T-helper 2 cell treated with Interferon-gamma antibody and Interleukin-4, amounts not matched to agents 5 μg/mL and 100 μg/mL, for 36 hours (primary cell): ENCODE results near the gene FLNC.

ENCODE experiments used
- DNase-seq: peaks from one replicate; pipeline ENCODE4 v3.0.0; 2021; ENCODE audit warnings: low spot score
- H3K27ac Mint-ChIP-seq: one replicate; pipeline ENCODE4 v1.8.0; 2021; ENCODE audit warnings: mild to moderate bottlenecking, mixed read lengths
- H3K27me3 Mint-ChIP-seq: one replicate; pipeline ENCODE4 v1.8.0; 2021; ENCODE audit warnings: low read depth, mixed read lengths
- H3K36me3 Mint-ChIP-seq: one replicate; pipeline ENCODE4 v1.8.0; 2021; ENCODE audit warnings: low read depth, mixed read lengths
- H3K4me1 Mint-ChIP-seq: one replicate; pipeline ENCODE4 v1.8.0; 2021; ENCODE audit warnings: low read depth, mixed read lengths
- H3K4me3 Mint-ChIP-seq: one replicate; pipeline ENCODE4 v1.8.0; 2022; ENCODE audit warnings: mild to moderate bottlenecking, moderate library complexity, mixed read lengths
- H3K9me3 Mint-ChIP-seq: one replicate; pipeline ENCODE4 v1.8.0; 2021; ENCODE audit warnings: mixed read lengths

Gene FLNC

GRCh38 chr7:128812514-128813168, 17.6 kb upstream of the FLNC start:
- no peak for DNase-seq
- Mint-ChIP-seq H3K36me3 (no peaks in the 10 kb centered on the region), H3K27ac (no peak overlapping the region), H3K9me3 (no peaks in the 10 kb centered on the region), H3K4me3 (no peak overlapping the region), H3K27me3 (no peaks in the 10 kb centered on the region), H3K4me1 (no peaks in the 10 kb centered on the region)

DNA sequence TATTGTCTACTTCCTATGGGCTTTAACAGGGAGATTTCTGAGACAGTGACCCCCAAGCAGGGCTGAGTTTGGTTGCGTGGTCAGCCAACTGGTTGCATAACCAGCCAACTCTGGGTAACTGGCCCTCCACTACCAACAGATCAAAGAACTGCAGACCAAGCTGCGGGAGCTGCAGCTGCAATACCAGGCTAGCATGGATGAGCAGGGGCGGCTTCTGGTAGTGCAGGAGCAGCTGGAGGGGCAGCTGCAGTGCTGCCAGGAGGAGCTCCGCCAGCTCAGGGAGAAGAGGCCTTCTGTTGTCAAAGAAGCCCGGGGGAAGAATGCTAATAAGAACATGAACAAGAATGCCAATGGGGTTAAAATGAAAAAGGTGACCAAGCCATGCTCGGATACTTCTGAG, 15.7 kb upstream of the FLNC start:
- H3K9me3 Mint-ChIP-seq, result no peaks in the 10 kb centered on the region
- peaks cover 2% of the 10 kb centered on the region for H3K27me3 Mint-ChIP-seq
- H3K4me3 Mint-ChIP-seq, result no peak overlapping the region
- H3K27ac Mint-ChIP-seq, result no peak overlapping the region
- H3K4me1 Mint-ChIP-seq, result no peaks in the 10 kb centered on the region
- no peaks in the 10 kb centered on the region for H3K36me3 Mint-ChIP-seq
- no peak for DNase-seq

- H3K27ac Mint-ChIP-seq, result no peak overlapping the region
- peaks cover 2% of the 10 kb centered on the region for H3K27me3 Mint-ChIP-seq
- H3K36me3 Mint-ChIP-seq, result no peaks in the 10 kb centered on the region
- no peak for DNase-seq
- H3K9me3 Mint-ChIP-seq, result no peaks in the 10 kb centered on the region
- H3K4me1 Mint-ChIP-seq, result peaks cover 3% of the 10 kb centered on the region
- H3K4me3 Mint-ChIP-seq, result no peak overlapping the region
Observed at GRCh38 chr7:128815289-128815942, 14.8 kb upstream of the FLNC start.

- no peak for DNase-seq
- Mint-ChIP-seq H3K27ac (no peak overlapping the region), H3K4me1 (peaks cover 3% of the 10 kb centered on the region), H3K9me3 (no peaks in the 10 kb centered on the region), H3K27me3 (peaks cover 5% of the 10 kb centered on the region), H3K36me3 (no peaks in the 10 kb centered on the region), H3K4me3 (no peak overlapping the region)
Observed at GRCh38 chr7:128818694-128819093, 11.5 kb upstream of the FLNC start.

- Mint-ChIP-seq H3K4me1 (peaks cover 3% of the 10 kb centered on the region), H3K9me3 (no peaks in the 10 kb centered on the region), H3K27ac (no peak overlapping the region), H3K4me3 (no peak overlapping the region), H3K27me3 (peaks cover 8% of the 10 kb centered on the region), H3K36me3 (no peaks in the 10 kb centered on the region)
- DNase-seq, result no peak
Observed at GRCh38 chr7:128821724-128822123, 8.5 kb upstream of the FLNC start.

- no peak overlapping the region for H3K27ac Mint-ChIP-seq
- DNase-seq, result no peak
- no peak overlapping the region for H3K4me3 Mint-ChIP-seq
- no peaks in the 10 kb centered on the region for H3K9me3 Mint-ChIP-seq
- peaks cover 2% of the 10 kb centered on the region for H3K4me1 Mint-ChIP-seq
- peaks cover 35% of the 10 kb centered on the region for H3K27me3 Mint-ChIP-seq
- H3K36me3 Mint-ChIP-seq, result no peaks in the 10 kb centered on the region
Observed at GRCh38 chr7:128826512-128826911, 3.7 kb upstream of the FLNC start.

DNA sequence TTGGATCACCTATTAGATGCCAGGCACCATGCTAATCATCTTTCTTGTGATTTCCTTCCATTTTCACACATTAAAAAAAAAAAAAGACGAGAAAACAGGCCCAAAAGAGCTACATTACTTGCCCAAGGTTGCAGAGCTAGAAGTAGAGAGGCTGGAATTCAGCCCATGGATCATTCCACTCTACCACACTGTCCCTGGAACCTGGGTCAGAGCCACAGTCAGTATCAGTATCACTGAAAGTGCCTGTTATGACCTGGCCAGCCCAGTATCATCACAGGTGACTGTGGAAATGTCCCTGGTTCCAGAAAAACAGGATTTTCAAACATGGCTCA, 3.3 kb upstream of the FLNC start:
- Mint-ChIP-seq H3K4me1 (peaks cover 2% of the 10 kb centered on the region), H3K9me3 (no peaks in the 10 kb centered on the region), H3K27me3 (peaks cover 39% of the 10 kb centered on the region), H3K36me3 (no peaks in the 10 kb centered on the region), H3K4me3 (no peak overlapping the region), H3K27ac (no peak overlapping the region)
- DNase-seq, result no peak

DNA sequence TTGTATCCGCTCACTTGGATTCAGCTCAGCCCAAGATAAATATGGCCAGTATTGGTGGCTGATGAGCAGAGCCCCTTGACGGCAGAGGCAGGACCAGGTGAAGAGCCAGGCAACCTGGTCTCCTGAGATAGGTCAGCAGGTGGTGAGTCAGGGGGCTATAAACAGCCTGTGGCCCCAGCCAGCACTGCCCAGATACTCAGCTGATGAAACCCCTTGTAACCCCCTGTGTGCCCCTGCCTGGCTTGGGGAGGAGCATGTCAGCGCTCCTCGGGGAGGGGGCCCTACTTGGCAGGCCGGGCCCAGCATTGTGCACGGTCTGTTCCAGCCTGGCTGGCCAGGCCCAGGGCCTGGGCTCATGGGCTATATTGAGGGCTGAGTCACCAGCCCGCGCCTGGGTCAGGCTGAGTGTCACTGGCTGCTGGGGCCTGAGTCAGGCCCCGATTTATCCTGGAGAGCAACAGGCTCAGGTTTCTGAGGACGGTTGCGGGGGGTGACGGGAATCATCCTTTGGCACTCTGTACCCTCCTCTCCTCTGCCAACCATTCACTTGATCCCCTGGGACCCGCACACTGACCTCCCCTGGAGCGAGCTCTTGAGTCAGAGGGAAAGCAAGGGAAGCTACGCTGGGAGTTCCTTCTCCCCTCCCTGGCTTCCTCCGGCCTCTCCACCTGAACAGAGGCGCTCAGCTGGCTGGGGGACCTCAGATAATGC, 2.8 kb upstream of the FLNC start:
- Mint-ChIP-seq H3K4me1 (peaks cover 2% of the 10 kb centered on the region), H3K27ac (no peak overlapping the region), H3K4me3 (no peak overlapping the region), H3K9me3 (no peaks in the 10 kb centered on the region), H3K36me3 (no peaks in the 10 kb centered on the region), H3K27me3 (peaks cover 42% of the 10 kb centered on the region)
- DNase-seq, result no peak

DNA sequence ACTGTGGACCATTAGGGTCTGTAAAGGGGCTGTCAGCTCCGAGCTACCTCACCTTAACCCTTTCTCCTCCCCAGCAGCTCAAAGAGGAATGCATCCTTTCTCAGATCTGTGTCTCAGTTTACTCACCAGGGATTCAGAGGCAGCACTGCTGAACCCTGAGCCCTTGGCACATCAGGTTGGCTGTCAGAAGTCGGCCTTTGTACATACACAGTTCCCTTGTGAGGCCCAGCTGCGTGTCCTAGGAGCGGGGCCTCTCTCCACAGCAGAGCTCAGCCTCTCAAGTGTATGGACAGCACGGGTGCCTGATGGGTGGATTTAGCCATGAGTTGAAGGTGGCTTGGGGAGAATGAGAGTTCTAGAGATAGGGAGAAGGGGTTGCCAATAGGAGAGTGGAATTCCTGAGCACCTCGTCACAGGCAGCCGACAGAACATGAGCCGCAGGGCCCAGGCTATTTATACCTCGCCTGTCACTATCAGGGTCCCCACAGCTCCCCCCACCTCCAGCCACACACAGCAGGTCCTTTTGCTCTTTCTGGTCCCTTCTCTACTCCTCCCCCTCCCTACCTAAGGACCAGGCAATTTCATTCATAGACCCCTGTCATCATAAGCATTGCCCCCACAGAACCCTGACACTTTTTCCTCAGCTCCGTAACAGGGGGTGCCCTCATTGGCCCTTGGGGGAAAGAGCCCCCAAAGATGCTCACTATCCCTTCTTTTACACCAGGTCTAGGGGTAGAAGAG, 2.1 kb upstream of the FLNC start:
- Mint-ChIP-seq H3K4me3 (no peak overlapping the region), H3K36me3 (no peaks in the 10 kb centered on the region), H3K27me3 (peaks cover 49% of the 10 kb centered on the region), H3K27ac (no peak overlapping the region), H3K4me1 (peaks cover 2% of the 10 kb centered on the region), H3K9me3 (no peaks in the 10 kb centered on the region)
- no peak for DNase-seq

GRCh38 chr7:128829391-128830166, 627 bp upstream of the FLNC start:
- H3K4me1 Mint-ChIP-seq, result peaks cover 2% of the 10 kb centered on the region
- H3K4me3 Mint-ChIP-seq, result peak overlapping the region; percentile 34
- H3K9me3 Mint-ChIP-seq, result no peaks in the 10 kb centered on the region
- H3K27me3 Mint-ChIP-seq, result peaks cover 53% of the 10 kb centered on the region
- no peak for DNase-seq
- H3K36me3 Mint-ChIP-seq, result no peaks in the 10 kb centered on the region
- no peak overlapping the region for H3K27ac Mint-ChIP-seq

- Mint-ChIP-seq H3K4me3 (no peak overlapping the region), H3K27me3 (peaks cover 54% of the 10 kb centered on the region), H3K9me3 (no peaks in the 10 kb centered on the region), H3K27ac (no peak overlapping the region), H3K36me3 (no peaks in the 10 kb centered on the region), H3K4me1 (peaks cover 2% of the 10 kb centered on the region)
- no peak for DNase-seq
Observed at GRCh38 chr7:128831178-128831993, 1.2 kb downstream of the FLNC start.

- Mint-ChIP-seq H3K36me3 (no peaks in the 10 kb centered on the region), H3K4me1 (peaks cover 2% of the 10 kb centered on the region), H3K27me3 (peaks cover 47% of the 10 kb centered on the region), H3K4me3 (no peak overlapping the region), H3K27ac (no peak overlapping the region), H3K9me3 (no peaks in the 10 kb centered on the region)
- no peak for DNase-seq
Observed at GRCh38 chr7:128831994-128832879, 2.0 kb downstream of the FLNC start.
